SW 1271 (cell line): ENCODE data around the gene N4BP3.

Source experiments
- DNase-seq, 2 experiments: peaks; one replicate each; lab custom pipeline; 2025; lab: John Stamatoyannopoulos, UW

N4BP3 gene

GRCh38 chr5:178149199-178149932, 36.0 kb downstream of the N4BP3 start:
- no peak for DNase-seq

GRCh38 chr5:178150977-178151734, 37.8 kb downstream of the N4BP3 start:
- DNase-seq = no peak

GRCh38 chr5:178152491-178153444, 39.4 kb downstream of the N4BP3 start:
- no peak for DNase-seq

GRCh38 chr5:178153530-178154340, 40.4 kb downstream of the N4BP3 start, which contains the start of gene NHP2:
Gene NHP2 (minus strand): TSS chr5:178153885. CDS start chr5:178153817, 68 bp downstream.
- DNase-seq = peak; percentile 97 to 99

- DNase-seq = no peak
Observed at GRCh38 chr5:178155065-178155464, 41.7 kb downstream of the N4BP3 start.

GRCh38 chr5:178160176-178160575, 46.8 kb downstream of the N4BP3 start:
- DNase-seq = no peak

GRCh38 chr5:178162481-178162880, 49.1 kb downstream of the N4BP3 start:
- no peak for DNase-seq

- peak; percentile 57 to 81 for DNase-seq
Observed at GRCh38 chr5:178163772-178164735, 50.7 kb downstream of the N4BP3 start.

- no peak for DNase-seq
Observed at GRCh38 chr5:178165581-178165980, 52.2 kb downstream of the N4BP3 start.

- no peak for DNase-seq
Observed at GRCh38 chr5:178170455-178170854, 57.1 kb downstream of the N4BP3 start.

- no peak for DNase-seq
Observed at GRCh38 chr5:178174456-178174855, 61.1 kb downstream of the N4BP3 start.
